Epithelial cell of proximal tubule (primary cell): ENCODE measurements around the gene DIDO1. TPM values are rescaled to one million over a fixed set of nuclear protein-coding genes. Genes with fewer than 3 reads are reported as not detected.

Experiments used
- DNase-seq: peaks from one replicate; pipeline ENCODE4 v3.0.0-alpha.2; 2011; ENCODE audit warnings: low read depth
- H3K4me3 ChIP-seq: 2 replicates; pipeline ENCODE4 v1.5.1; 2011; ENCODE audit warnings: low read depth, mild to moderate bottlenecking, low read length
- total RNA-seq: library from RNA; depleted of rRNA; stranded (reverse); fragments of >200 nt; gene quantifications from 2 replicates; pipeline ENCODE4 v1.2.3, GENCODE V29; 2015
- TF ChIP-seq, protein P1 (sequence below): conservative IDR thresholded peaks from 2 replicates; pipeline ENCODE4 v1.5.1; 2012; ENCODE audit warnings: low read depth, mild to moderate bottlenecking, low read length

DIDO1 gene
- total RNA-seq, 1 donor from 2014 or later = 26.9 TPM

DNA sequence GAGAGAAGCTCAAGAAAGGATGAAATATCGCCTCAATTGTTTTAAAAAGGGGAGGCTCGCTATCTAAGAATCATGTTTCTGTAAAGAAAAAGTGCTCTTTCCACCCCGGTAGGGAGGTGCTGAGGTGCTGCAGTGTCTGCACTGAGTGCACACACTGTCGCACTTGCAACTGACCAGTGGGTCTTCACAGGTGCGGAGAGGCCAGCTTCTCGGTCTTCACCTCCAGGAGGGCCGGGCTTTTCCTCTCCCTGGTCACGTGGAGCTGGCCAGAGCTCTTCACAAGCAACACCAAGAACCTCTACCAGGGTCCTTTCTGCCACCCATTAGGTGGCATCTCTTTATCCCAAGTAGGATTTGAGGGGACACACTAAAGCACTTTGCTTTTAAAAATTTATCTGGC, 36.9 kb downstream of the DIDO1 start:
- H3K4me3 ChIP-seq = no peak overlapping the region
- DNase-seq = no peak
- TF ChIP-seq, protein P1, sequence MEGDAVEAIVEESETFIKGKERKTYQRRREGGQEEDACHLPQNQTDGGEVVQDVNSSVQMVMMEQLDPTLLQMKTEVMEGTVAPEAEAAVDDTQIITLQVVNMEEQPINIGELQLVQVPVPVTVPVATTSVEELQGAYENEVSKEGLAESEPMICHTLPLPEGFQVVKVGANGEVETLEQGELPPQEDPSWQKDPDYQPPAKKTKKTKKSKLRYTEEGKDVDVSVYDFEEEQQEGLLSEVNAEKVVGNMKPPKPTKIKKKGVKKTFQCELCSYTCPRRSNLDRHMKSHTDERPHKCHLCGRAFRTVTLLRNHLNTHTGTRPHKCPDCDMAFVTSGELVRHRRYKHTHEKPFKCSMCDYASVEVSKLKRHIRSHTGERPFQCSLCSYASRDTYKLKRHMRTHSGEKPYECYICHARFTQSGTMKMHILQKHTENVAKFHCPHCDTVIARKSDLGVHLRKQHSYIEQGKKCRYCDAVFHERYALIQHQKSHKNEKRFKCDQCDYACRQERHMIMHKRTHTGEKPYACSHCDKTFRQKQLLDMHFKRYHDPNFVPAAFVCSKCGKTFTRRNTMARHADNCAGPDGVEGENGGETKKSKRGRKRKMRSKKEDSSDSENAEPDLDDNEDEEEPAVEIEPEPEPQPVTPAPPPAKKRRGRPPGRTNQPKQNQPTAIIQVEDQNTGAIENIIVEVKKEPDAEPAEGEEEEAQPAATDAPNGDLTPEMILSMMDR = no peak

DNA sequence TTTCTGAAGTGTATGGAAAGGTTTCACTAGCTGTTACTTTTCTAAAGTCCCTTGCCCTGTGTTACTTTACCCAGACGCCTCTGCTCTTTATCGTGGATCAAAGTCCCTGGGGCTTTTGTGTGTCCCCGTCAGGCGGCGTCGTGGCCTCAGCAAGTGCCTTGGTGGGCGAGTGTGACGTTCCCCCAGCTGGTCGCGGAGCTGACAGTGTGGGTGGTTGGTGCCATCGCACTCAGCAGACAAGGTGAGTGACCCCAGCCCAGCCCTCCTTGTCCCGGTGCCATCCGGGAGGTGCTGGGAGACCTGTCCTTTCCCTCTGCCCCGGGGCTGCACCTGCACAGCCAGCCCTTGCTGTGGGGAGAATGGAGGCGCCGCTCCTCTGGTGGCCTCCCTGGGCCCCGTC, 37.4 kb downstream of the DIDO1 start:
- no peak for DNase-seq
- H3K4me3 ChIP-seq = no peak overlapping the region
- TF ChIP-seq, protein P1 = no peak

DNA sequence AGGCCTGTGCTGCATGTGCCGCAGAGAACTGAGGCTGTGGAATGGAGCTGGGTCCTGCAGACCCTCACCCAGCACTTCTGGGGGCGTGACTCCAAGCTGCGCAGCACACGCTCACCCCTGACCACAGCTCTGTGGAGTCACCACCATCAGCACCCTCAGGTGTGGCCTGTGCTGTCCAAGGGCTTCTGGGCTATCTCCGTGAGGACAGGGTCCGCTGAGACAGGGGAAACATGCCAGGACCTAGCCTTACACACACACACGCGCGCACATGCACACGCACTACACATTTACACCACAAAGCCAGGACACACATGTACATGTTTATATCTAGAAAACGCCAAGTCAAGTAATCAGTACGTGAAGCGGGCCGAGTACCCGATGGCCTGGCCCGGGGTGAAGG, 37.9 kb downstream of the DIDO1 start:
- no peak for DNase-seq
- TF ChIP-seq, protein P1 = no peak
- H3K4me3 ChIP-seq = no peak overlapping the region

DNA sequence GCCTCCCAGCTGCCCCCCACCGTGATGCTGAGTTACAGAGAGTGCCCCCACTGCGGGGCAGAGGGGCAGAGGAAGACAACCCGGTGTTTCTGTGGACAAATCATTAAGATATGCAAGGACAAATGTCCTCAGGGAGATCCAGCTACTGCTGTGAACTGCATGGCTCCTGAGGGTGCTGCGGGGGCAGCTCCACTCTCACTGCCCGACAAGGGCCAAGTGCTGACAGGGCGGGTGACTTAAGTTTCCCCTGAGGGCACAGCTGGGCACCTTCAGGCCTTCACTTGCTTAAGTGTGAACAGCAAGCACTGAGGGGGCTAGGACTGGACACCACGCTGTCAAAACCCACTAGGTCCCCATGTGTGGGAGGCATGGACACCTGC, 38.5 kb downstream of the DIDO1 start:
- TF ChIP-seq, protein P1 = no peak
- DNase-seq = no peak
- H3K4me3 ChIP-seq = no peak overlapping the region

DNA sequence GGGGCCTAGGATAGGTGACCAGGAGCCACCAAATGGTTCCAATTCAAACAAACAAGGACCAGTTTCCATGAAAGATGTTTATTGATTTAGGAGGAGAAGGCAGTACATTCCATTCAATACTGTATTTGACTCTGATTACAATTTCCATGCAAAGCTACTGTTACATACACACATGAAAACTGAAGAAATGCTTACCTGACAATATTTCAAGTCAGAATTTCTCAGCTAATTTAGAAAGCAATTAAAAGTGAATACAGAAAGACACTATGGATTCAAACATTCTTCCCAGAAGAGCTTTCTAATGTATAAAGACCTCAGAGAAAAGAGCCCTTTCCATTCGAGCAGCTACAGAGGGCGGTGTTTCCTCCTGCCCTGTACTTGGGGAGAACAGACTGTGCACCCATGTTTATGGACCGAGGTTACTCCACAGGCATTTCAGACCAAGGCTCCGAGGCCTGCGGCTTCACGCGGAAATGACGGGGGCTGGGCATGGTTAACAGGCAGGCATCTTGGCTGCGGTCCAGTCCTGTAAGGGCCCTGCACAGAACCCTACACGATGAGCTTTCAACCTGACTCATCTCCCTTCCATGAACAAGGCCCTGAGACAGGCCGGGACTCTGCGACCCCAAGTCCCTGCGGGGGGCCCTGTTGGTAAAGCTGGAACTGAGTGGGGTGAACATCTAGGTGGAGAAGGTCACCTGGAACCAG, 39.0 kb downstream of the DIDO1 start:
- no peak for DNase-seq
- TF ChIP-seq, protein P1 = no peak
- H3K4me3 ChIP-seq = no peak overlapping the region

DNA sequence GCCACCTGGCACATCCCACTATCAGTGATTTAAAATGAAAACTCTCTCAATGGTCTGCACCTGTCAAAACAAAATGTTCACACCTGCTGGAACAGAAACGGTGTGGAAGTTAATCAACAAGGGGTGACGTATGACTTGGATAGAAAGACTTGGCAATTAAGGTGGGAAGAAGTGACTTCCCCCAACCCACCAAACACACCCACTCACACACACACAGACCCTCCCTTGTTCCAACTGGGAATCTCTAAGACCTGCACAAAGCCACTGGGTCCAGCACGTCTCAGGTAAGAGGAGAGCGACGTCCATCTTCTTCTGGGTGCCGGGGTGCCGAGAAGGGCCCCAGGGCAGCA, 39.6 kb downstream of the DIDO1 start:
- TF ChIP-seq, protein P1 = no peak

More for the DNA sequence above, 39.6 kb downstream of the DIDO1 start:
- H3K4me3 ChIP-seq = no peak overlapping the region
- no peak for DNase-seq
